HG02970 (cell line): ENCODE data around the gene PARD3.

Experiments
- ATAC-seq: cut with Tn5 transposase; IDR thresholded peaks from one replicate; pipeline ENCODE4 v1.9.1; 2021; ENCODE audit warnings: mild to moderate bottlenecking, moderate library complexity, moderate number of reproducible peaks; ENCODE audit not compliant: unreplicated experiment, low FRiP score

Gene PARD3

GRCh38 chr10:34256216-34256615 lies 558.9 kb downstream of the PARD3 start:
- ATAC-seq = no peak

GRCh38 chr10:34255035-34255434 lies 560.1 kb downstream of the PARD3 start:
- ATAC-seq = no peak

GRCh38 chr10:34254596-34254995 lies 560.5 kb downstream of the PARD3 start:
- no peak for ATAC-seq

- no peak for ATAC-seq
These were observed 563.0 kb downstream of the PARD3 start for GRCh38 chr10:34252111-34252510.

- no peak for ATAC-seq
These were observed 563.9 kb downstream of the PARD3 start for GRCh38 chr10:34251177-34251576.

GRCh38 chr10:34250722-34251121 lies 564.4 kb downstream of the PARD3 start:
- no peak for ATAC-seq

GRCh38 chr10:34249634-34250033 lies 565.5 kb downstream of the PARD3 start:
- no peak for ATAC-seq

- ATAC-seq = no peak
These were observed 567.5 kb downstream of the PARD3 start for GRCh38 chr10:34247560-34247959.

- ATAC-seq = no peak
These were observed 570.2 kb downstream of the PARD3 start for GRCh38 chr10:34244756-34245484.

- ATAC-seq = no peak
These were observed 573.7 kb downstream of the PARD3 start for GRCh38 chr10:34241226-34242000.

- no peak for ATAC-seq
These were observed 575.1 kb downstream of the PARD3 start for GRCh38 chr10:34240039-34240438.

- ATAC-seq = no peak
These were observed 577.1 kb downstream of the PARD3 start for GRCh38 chr10:34237898-34238455.

GRCh38 chr10:34236931-34237330 lies 578.2 kb downstream of the PARD3 start:
- ATAC-seq = no peak

GRCh38 chr10:34235164-34235832 lies 579.8 kb downstream of the PARD3 start:
- ATAC-seq = no peak

GRCh38 chr10:34232481-34232880 lies 582.6 kb downstream of the PARD3 start:
- ATAC-seq = no peak

GRCh38 chr10:34231441-34232180 lies 583.5 kb downstream of the PARD3 start:
- ATAC-seq = no peak

- ATAC-seq = no peak
These were observed 585.2 kb downstream of the PARD3 start for GRCh38 chr10:34229917-34230316.

GRCh38 chr10:34228066-34228465 lies 587.0 kb downstream of the PARD3 start:
- no peak for ATAC-seq

GRCh38 chr10:34224639-34225038 lies 590.5 kb downstream of the PARD3 start:
- ATAC-seq = no peak

- ATAC-seq = no peak
These were observed 591.4 kb downstream of the PARD3 start for GRCh38 chr10:34223658-34224057.
